HepG2 (cell line): ENCODE results near the gene RPS4Y1. TPM values are rescaled to one million over a fixed set of nuclear protein-coding genes. Genes with fewer than 3 reads are reported as not detected.

Experiments used
- ATAC-seq: fragments of 200-7000 bp; cut with Tn5 transposase; 3 replicates; pipeline ENCODE4 v1.9.1; 2020; ENCODE audit warnings: mild to moderate bottlenecking, moderate library complexity
- BruUV-seq: library from RNA; stranded (reverse); fragments of 400-500 nt; replicated peaks from 2 replicates; lab custom pipeline; 2021; lab: Mats Ljungman, UMichigan
- CTCF ChIA-PET: fragments of 300-600 bp; formaldehyde crosslinking; extraction: SDS; loops from one replicate; lab custom pipeline; 2021; ENCODE audit warnings: low total read pairs, inconsistent platforms, low intra/inter-chr PET ratio; lab: Yijun Ruan, JAX
- POLR2A ChIA-PET: fragments of 350-600 bp; sonication (Branson Sonifier 250); formaldehyde crosslinking; loops from one replicate; lab custom pipeline; 2020; ENCODE audit warnings: antibody characterized with exemption, inconsistent platforms; lab: Yijun Ruan, JAX
- DNase-seq: peaks from one replicate; pipeline ENCODE4 v3.0.0-alpha.2; 2015; ENCODE audit warnings: low spot score
- FAIRE-seq: peaks from 3 replicates; lab custom pipeline; 2011; peaks lifted over from hg19 to GRCh38; lab: Jason Lieb, UNC
- H2AFZ ChIP-seq: one replicate; pipeline ENCODE4 v1.6.1; 2011; ENCODE audit warnings: low read length, inconsistent platforms
- H3K27ac ChIP-seq: fragments of 300-600 bp; 3 replicates; pipeline ENCODE4 v1.8.0; 2011; ENCODE audit warnings: mixed run types, mild to moderate bottlenecking, mixed read lengths, low read length, inconsistent platforms; ENCODE audit not compliant: insufficient read depth; ENCODE audit errors: extremely low read length
- H3K27me3 ChIP-seq, 2 experiments: fragments of 200-600 bp in 1 of 2; 2 replicates in 1 of 2; 3 replicates in 1 of 2; pipeline versions ENCODE4 v1.6.0 to v1.8.0; 2011; ENCODE audit warnings: low read length in 2 of 2, mild to moderate bottlenecking in 2 of 2, moderate library complexity in 2 of 2, inconsistent platforms in 1 of 2; ENCODE audit not compliant: insufficient read depth in 2 of 2, control insufficient read depth in 1 of 2
- H3K36me3 ChIP-seq, 2 experiments: fragments of 200-600 bp in 1 of 2; replicated peaks in 1 of 2; 2 replicates in 1 of 2; 3 replicates in 1 of 2; pipeline versions ENCODE4 v1.5.1 to v1.8.0; 2011; ENCODE audit warnings: low read length in 2 of 2, inconsistent platforms in 1 of 2; ENCODE audit not compliant: insufficient read depth in 2 of 2, control insufficient read depth in 1 of 2
- H3K4me1 ChIP-seq: 2 replicates; pipeline ENCODE4 v1.5.1; 2012; ENCODE audit warnings: low read length, inconsistent platforms; ENCODE audit not compliant: insufficient read depth
- H3K4me2 ChIP-seq: 2 replicates; pipeline ENCODE4 v1.6.0; 2011; ENCODE audit warnings: low read depth, low read length, inconsistent platforms
- H3K4me3 ChIP-seq, 3 experiments: fragments of 200-600 bp in 1 of 3; sonication (generic), shearing (Covaris generic) in 1 of 3; replicated peaks in 1 of 3; 2 replicates each; pipeline ENCODE4 v1.5.1; 2011 to 2016; ENCODE audit warnings: low read length in 3 of 3, inconsistent platforms in 2 of 3, low read depth in 2 of 3, mild to moderate bottlenecking in 2 of 3, control low read depth in 1 of 3, mixed read lengths in 1 of 3; ENCODE audit not compliant: insufficient read depth in 1 of 3
- H3K79me2 ChIP-seq: one replicate; pipeline ENCODE4 v1.6.1; 2011; ENCODE audit warnings: low read length, inconsistent platforms; ENCODE audit not compliant: insufficient read depth
- H3K9ac ChIP-seq: 2 replicates; pipeline ENCODE4 v1.6.0; 2011; ENCODE audit warnings: mild to moderate bottlenecking, low read depth, low read length, inconsistent platforms; ENCODE audit not compliant: insufficient read depth
- H3K9me3 ChIP-seq: 2 replicates; pipeline ENCODE4 v1.5.1; 2012; ENCODE audit warnings: mild to moderate bottlenecking, low read length
- H4K20me1 ChIP-seq: 2 replicates; pipeline ENCODE4 v1.6.0; 2011; ENCODE audit warnings: inconsistent platforms, mild to moderate bottlenecking, low read length, moderate library complexity; ENCODE audit not compliant: insufficient read depth
- KIAA2018 ChIP-seq: sonication (generic); formaldehyde crosslinking; IDR thresholded peaks from 2 replicates; pipeline ENCODE4 v1.5.0; 2020; ENCODE audit warnings: mild to moderate bottlenecking, missing genetic modification reagents, borderline replicate concordance
- LRRFIP1 ChIP-seq: sonication (generic); formaldehyde crosslinking; conservative IDR thresholded peaks from 2 replicates; pipeline ENCODE4 v1.4.0; 2020; ENCODE audit warnings: missing genetic modification reagents
- TBX2 ChIP-seq: sonication (generic); formaldehyde crosslinking; IDR thresholded peaks from 2 replicates; pipeline ENCODE4 v1.5.0; 2020; ENCODE audit warnings: missing genetic modification reagents, mild to moderate bottlenecking, borderline replicate concordance
- ZNF496 ChIP-seq: sonication (generic); formaldehyde crosslinking; IDR thresholded peaks from 2 replicates; pipeline ENCODE4 v1.8.1; 2023; ENCODE audit warnings: mild to moderate bottlenecking, moderate library complexity, missing genetic modification reagents; ENCODE audit not compliant: insufficient replicate concordance
- ZNF768 ChIP-seq: sonication (generic); formaldehyde crosslinking; IDR thresholded peaks from 2 replicates; pipeline ENCODE4 v1.4.0; 2020; ENCODE audit warnings: missing genetic modification reagents
- WGBS: methylation state at CpG from one replicate; pipeline ENCODE4 v1.1.6; 2017; ENCODE audit warnings: low lambda C conversion rate; 5-methylcytosine and 5-hydroxymethylcytosine counted together
- in situ Hi-C: cut with HindIII; loops from 2 replicates; pipeline ENCODE4 v1.10.0; 2017; ENCODE audit warnings: low pct_unique_long_range_greater_than_20kb; ENCODE audit not compliant: extremely low pct_ligation_motif_present
- intact Hi-C: fragments of 100-400 bp; cut with micrococcal nuclease; formaldehyde crosslinking; loops from one replicate; pipeline ENCODE4 v1.10.0; 2022; ENCODE audit not compliant: unreplicated experiment
- polyA plus RNA-seq, 8 experiments: library from polyadenylated mRNA; depleted of rRNA in 3 of 8; stranded (reverse) in 7 of 8; unstranded in 1 of 8; fragments of >200 nt; fragmentation: Illumina TruSeq in 4 of 8; extraction: Trizol in 4 of 8; gene quantifications; 2 replicates each; pipeline versions ENCODE4 v1.2.1 to v1.2.3, GENCODE V29; 2011 to 2016; ENCODE audit warnings: low read depth in 4 of 8, missing spikeins in 1 of 8, mixed read lengths in 1 of 8; ENCODE audit not compliant: insufficient read depth in 1 of 8
- total RNA-seq, 5 experiments: library from RNA; depleted of rRNA; stranded (reverse); fragments of >200 nt; fragmentation: Illumina TruSeq; extraction: Trizol; gene quantifications; 2 replicates each; pipeline ENCODE4 v1.2.3, GENCODE V29; 2016; ENCODE audit warnings: low read depth in 1 of 5

The RPS4Y1 gene
- total and polyA plus RNA-seq, 2 of the 13 experiments (the other 11 are each of a cell fraction or from before 2014, with no cell fraction given): 461 to 1,080 TPM

- no peaks in the 10 kb centered on the region for H3K27me3 ChIP-seq
- BruUV-seq: no TSS peak
- H3K36me3 ChIP-seq: peaks cover 2 to 59% of the 10 kb centered on the region in 2 experiments
- no peak for TF ChIP-seq ZNF768 (CRISPR knock-in tag)
- TF ChIP-seq LRRFIP1 (CRISPR knock-in tag): no peak
- no peak for TF ChIP-seq ZNF496 (CRISPR knock-in tag)
- no peak for TF ChIP-seq KIAA2018
- TF ChIP-seq TBX2: no peak
- H3K4me2 ChIP-seq: no peak overlapping the region
- no peak for DNase-seq
- H3K79me2 ChIP-seq: peaks cover 66% of the 10 kb centered on the region
- CTCF ChIA-PET: interaction anchor here (1.6 kb wide), 1 partner anchor 57 kb away, joined by 7 read pairs; no protein-coding TSS in a partner anchor
- no peaks in the 10 kb centered on the region for H3K9me3 ChIP-seq
- POLR2A ChIA-PET: no interaction called here
- no peak overlapping the region for H3K4me3 ChIP-seq
- peaks cover 54% of the 10 kb centered on the region for H3K4me1 ChIP-seq
- 96% methylated on average over 5 of the region's 5 CpGs for WGBS
- no peak for ATAC-seq
- no peak overlapping the region for H3K27ac ChIP-seq
- H2AFZ ChIP-seq: no peak overlapping the region
- H3K9ac ChIP-seq: no peak overlapping the region
- intact Hi-C loops: no loop called here
- FAIRE-seq: no peak
- in situ Hi-C loops: no loop called here
- H4K20me1 ChIP-seq: peaks cover 55% of the 10 kb centered on the region
These were observed 15.7 kb downstream of the RPS4Y1 start for GRCh38 chrY:2857068-2857467.
